ENCODE data around the gene EXOSC2. TPM values are rescaled to one million over a fixed set of nuclear protein-coding genes. Genes with fewer than 3 reads are reported as not detected.

EXOSC2 gene
- total and polyA plus RNA-seq, 2 of the 8 experiments (the other 6 are each of a cell fraction or from before 2014, with no cell fraction given): 47.8 to 93.6 TPM

GRCh38 chr9:130663977-130664250 lies 29.7 kb upstream of the EXOSC2 start:
- H3K14ac ChIP-seq (ENCODE audit: insufficient read length): no peak overlapping the region
- peaks cover 95 to 100% (median 100%) of the 10 kb centered on the region in 4 experiments for H3K27me3 ChIP-seq (replicated peaks in 1 of 4; ENCODE audit: control insufficient read depth in 3 of 4, extremely low read depth in 1 of 4, insufficient read depth in 3 of 4, low read length in 3 of 4)
- no peaks in the 10 kb centered on the region for H3K79me1 ChIP-seq (ENCODE audit: low read depth, low read length)
- no peak overlapping the region for H3K23ac ChIP-seq (ENCODE audit: insufficient read length)
- no peak overlapping the region for H2AFZ ChIP-seq (ENCODE audit: low read length)
- no peak overlapping the region for H3K9ac ChIP-seq (replicated peaks in 1 of 4; ENCODE audit: extremely low read depth in 1 of 4, low read depth in 3 of 4, low read length in 3 of 4)
- ChIA-PET CTCF (ENCODE audit: partially characterized antibody) (interaction anchor here (0.7 to 2.0 kb wide), 3 partner anchors 20 to 227 kb away, joined by 3 to 7 read pairs (median 5); no protein-coding TSS in a partner anchor), POLR2A (ENCODE audit: partially characterized antibody) (interaction anchor here (1.0 to 1.8 kb wide), 3 partner anchors 25 to 63 kb away, joined by 3 to 4 read pairs (median 4); no protein-coding TSS in a partner anchor)
- H3K4me3 ChIP-seq (ENCODE audit: extremely low read depth in 1 of 4, insufficient read depth in 2 of 4, low read depth in 3 of 4, low read length in 4 of 4): peak overlapping the region; percentile 31 to 62 (median 33)
- H3K4me2 ChIP-seq (ENCODE audit: insufficient read depth in 1 of 2, low read depth in 2 of 2, low read length in 2 of 2): peak overlapping the region; percentile 62 to 74
- 0% methylated on average over 5 of the region's 19 CpGs; no CpG with 5 or more reads in 1 of the 2 experiments for WGBS, 2 experiments (ENCODE audit: extremely low coverage in 1 of 2, insufficient coverage in 1 of 2, insufficient read length in 1 of 2, insufficient replicate concordance in 2 of 2, low coverage in 1 of 2, low lambda C conversion rate in 2 of 2, missing lambda C conversion rate in 1 of 2)
- H2BK12ac ChIP-seq (ENCODE audit: low read depth, low read length): no peak overlapping the region
- FAIRE-seq: no peak
- peaks cover 0 to 6% (median 0%) of the 10 kb centered on the region in 4 experiments; a peak in 1 of 8 replicates for H3K36me3 ChIP-seq (ENCODE audit: control insufficient read depth in 2 of 4, insufficient read depth in 4 of 4, low read length in 3 of 4)
- TF ChIP-seq SP1 (IDR thresholded peaks at IDR 0.05; ENCODE audit: low read depth, low read length) (0 out of 2 replicates have a peak, but pooled peaks have one; percentile 35), SP4 (IDR thresholded peaks at IDR 0.05; ENCODE audit: low read length) (0 out of 2 replicates have a peak, but pooled peaks have one; percentile 14), CTBP2 (IDR thresholded peaks at IDR 0.05; ENCODE audit: borderline replicate concordance, insufficient read depth, insufficient read length, low read length) (peak; percentile 11), EP300 (IDR thresholded peaks at IDR 0.05; ENCODE audit: borderline replicate concordance in 1 of 2, low read depth in 2 of 2, low read length in 2 of 2) (no peak), POU5F1 (IDR thresholded peaks at IDR 0.05; ENCODE audit: low read depth, low read length) (no peak)
- no peak overlapping the region for H3K4ac ChIP-seq (replicated peaks; ENCODE audit: insufficient read length, low read depth, low read length)
- no peak overlapping the region for H2BK120ac ChIP-seq (replicated peaks; ENCODE audit: low read depth, low read length)
- peaks cover 4 to 45% (median 28%) of the 10 kb centered on the region in 4 experiments for H3K4me1 ChIP-seq (replicated peaks in 1 of 4; ENCODE audit: control insufficient read depth in 3 of 4, insufficient read depth in 4 of 4, low read length in 3 of 4)
- no peak overlapping the region for H4K5ac ChIP-seq (ENCODE audit: insufficient read length, low read depth, low read length)
- no peak overlapping the region; the same call in 1 of the 2 replicates for H4K8ac ChIP-seq (ENCODE audit: extremely low read depth, insufficient read depth, low read length)
- H3K27ac ChIP-seq (ENCODE audit: low read depth, low read length): no peak overlapping the region
- H3K79me2 ChIP-seq (ENCODE audit: control insufficient read depth in 1 of 2, insufficient read depth in 2 of 2, low read length in 2 of 2): no peaks in the 10 kb centered on the region
- peaks cover under 1 to 3% of the 10 kb centered on the region in 2 experiments; a peak in 3 of 4 replicates for H3K9me3 ChIP-seq (ENCODE audit: insufficient read depth in 2 of 2, low read depth in 1 of 2, low read length in 1 of 2)
- H3K18ac ChIP-seq (ENCODE audit: extremely low read depth, low read length): peak overlapping the region; percentile 36
- no peak overlapping the region for H2BK20ac ChIP-seq (ENCODE audit: low read length)
- H4K20me1 ChIP-seq (replicated peaks in 1 of 2; ENCODE audit: control insufficient read depth in 1 of 2, insufficient read depth in 2 of 2, low read length in 2 of 2): peaks cover 7 to 22% of the 10 kb centered on the region in 2 experiments
- peaks cover 12% of the 10 kb centered on the region; the same call in 1 of the 2 replicates for H3K23me2 ChIP-seq (ENCODE audit: low read depth, low read length)
- no peak overlapping the region for H2BK15ac ChIP-seq (ENCODE audit: low read length)
- H2BK5ac ChIP-seq (ENCODE audit: low read depth, low read length): 0 out of 2 replicates have a peak overlapping the region, but pooled peaks have one; percentile 24
- H4K91ac ChIP-seq (replicated peaks; ENCODE audit: insufficient read length, low read length): no peak overlapping the region
- no peak overlapping the region for H3K56ac ChIP-seq (replicated peaks; ENCODE audit: insufficient read length, low read depth, low read length)
- no peak overlapping the region for H2AK5ac ChIP-seq (ENCODE audit: low read depth, low read length)
- DNase-seq (ENCODE audit: low read depth in 1 of 2, low spot score in 2 of 2): peak in 1 of 2 experiments; percentile 83

All from H1 (cell line).